ENCODE data around the gene SNX10. TPM values are rescaled to one million over a fixed set of nuclear protein-coding genes. Genes with fewer than 3 reads are reported as not detected.

Gene SNX10
- total and polyA plus RNA-seq, 2 of the 4 experiments (the other 2 are of a cell fraction) = not detected

DNA sequence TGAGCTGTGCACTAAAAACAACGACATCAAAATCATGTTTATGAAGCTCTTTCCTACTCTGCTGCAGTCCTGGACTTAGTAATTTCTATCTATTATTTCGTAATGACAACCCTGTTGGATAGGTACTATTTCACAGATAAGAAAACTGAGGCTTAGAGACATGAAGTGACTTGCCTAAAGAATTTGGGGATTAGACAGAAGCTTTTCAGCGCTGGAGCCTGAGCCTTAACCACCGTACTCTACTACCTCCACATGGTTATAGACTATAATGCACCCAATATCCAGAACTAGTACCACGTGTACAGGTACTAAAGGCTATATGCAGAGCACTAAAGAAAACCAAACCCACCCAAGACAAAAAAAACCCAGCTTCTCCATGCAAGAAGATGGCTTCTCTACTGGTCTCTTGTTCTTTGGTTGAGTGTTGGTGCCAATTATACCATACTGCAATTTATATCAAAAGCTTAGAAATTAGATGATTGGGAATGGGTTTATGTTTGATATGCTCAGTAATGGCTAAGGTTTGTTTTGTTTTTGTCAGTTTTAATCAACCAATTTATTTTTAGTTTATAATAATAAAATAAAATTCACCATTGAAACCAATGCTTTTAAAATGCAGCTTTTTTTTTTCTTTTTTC is 6.5 kb upstream of the SNX10 start:
- H2BK20ac ChIP-seq (ENCODE audit: low read depth, low read length) = no peak overlapping the region
- H2BK120ac ChIP-seq (ENCODE audit: low read depth, low read length) = no peak overlapping the region
- H3K56ac ChIP-seq (ENCODE audit: extremely low read depth, insufficient read depth, low read length) = no peak overlapping the region
- no peaks in the 10 kb centered on the region for H3K9me1 ChIP-seq (ENCODE audit: insufficient read depth, low read length)
- no peaks in the 10 kb centered on the region for H4K20me1 ChIP-seq (ENCODE audit: insufficient read depth, low read length)
- H3K4me1 ChIP-seq (ENCODE audit: control insufficient read depth, insufficient read depth, low read length) = no peaks in the 10 kb centered on the region
- WGBS, 2 experiments (ENCODE audit: extremely low coverage in 2 of 2, insufficient read length in 1 of 2) = no CpG with 5 or more reads among the region's 5 CpGs
- H3K4ac ChIP-seq (ENCODE audit: low read depth, low read length) = no peak overlapping the region
- H3K18ac ChIP-seq (ENCODE audit: low read depth, low read length) = no peak overlapping the region
- H3K23ac ChIP-seq (ENCODE audit: low read depth, low read length) = no peak overlapping the region
- no peak overlapping the region for H2AK5ac ChIP-seq (ENCODE audit: low read depth, low read length)
- H3K9me3 ChIP-seq (ENCODE audit: control insufficient read depth, insufficient read depth, low read length) = no peaks in the 10 kb centered on the region
- ChIA-PET CTCF (interaction anchor here (0.6 to 0.7 kb wide), 3 partner anchors 27 to 1798 kb away, joined by 3 read pairs; no protein-coding TSS in a partner anchor), POLR2A (ENCODE audit: unreplicated experiment) (interaction anchor here (0.6 kb wide), 1 partner anchor 206 kb away, joined by 3 read pairs; no protein-coding TSS in a partner anchor)
- no peak overlapping the region for H4K8ac ChIP-seq (ENCODE audit: low read depth in 2 of 2, low read length in 2 of 2)
- ATAC-seq (ENCODE audit: low read depth) (no peak), DNase-seq (no peak)
- no peaks in the 10 kb centered on the region for H3K27me3 ChIP-seq (ENCODE audit: control insufficient read depth, insufficient read depth, low read length)
- H4K91ac ChIP-seq (ENCODE audit: insufficient read depth, low read depth, low read length) = no peak overlapping the region
- H3K27ac ChIP-seq (ENCODE audit: insufficient read depth, low read length) = no peak overlapping the region
- no peak for TF ChIP-seq CHD1 (IDR thresholded peaks at IDR 0.05; ENCODE audit: low read depth, low read length)
- peak; percentile 13; the same call in 1 of the 2 replicates for TF ChIP-seq RAD21 (IDR thresholded peaks at IDR 0.05; ENCODE audit: low read length)
- no peaks in the 10 kb centered on the region for H3K79me1 ChIP-seq (ENCODE audit: low read depth in 1 of 2, low read length in 2 of 2)
- dilution Hi-C loops (cut with HindIII; ENCODE audit: low sequenced_read_pairs, unreplicated experiment) (no loop called here), intact Hi-C loops (cut with micrococcal nuclease) (no loop called here), in situ Hi-C loops (cut with MboI; ENCODE audit: low sequenced_read_pairs) (no loop called here)
- no peak overlapping the region for H3K14ac ChIP-seq (replicated peaks; ENCODE audit: low read depth, low read length)
- no peak overlapping the region for H3K4me3 ChIP-seq (ENCODE audit: insufficient read depth, low read depth, low read length)
- no peak overlapping the region for H2AFZ ChIP-seq (replicated peaks; ENCODE audit: low read length, poor library complexity)
- H2BK5ac ChIP-seq (ENCODE audit: low read depth, low read length, poor library complexity, severe bottlenecking) = no peak overlapping the region
- H3K4me2 ChIP-seq (ENCODE audit: low read depth, low read length) = no peak overlapping the region
- H3K36me3 ChIP-seq (ENCODE audit: control insufficient read depth, insufficient read depth, low read length) = no peaks in the 10 kb centered on the region
- H4K5ac ChIP-seq (ENCODE audit: low read depth, low read length) = no peak overlapping the region
- H3K9ac ChIP-seq (ENCODE audit: low read depth, low read length) = no peak overlapping the region
- BruUV-seq (replicated peaks) = no TSS peak
- no peak overlapping the region for H2BK15ac ChIP-seq (ENCODE audit: low read depth, low read length)
- no peak overlapping the region for H2AK9ac ChIP-seq (replicated peaks; ENCODE audit: low read depth, low read length, poor library complexity)

All from IMR-90 (cell line).